DMS53 (cell line): Measurements from ENCODE around the gene CCER1.

ENCODE experiments used
- DNase-seq: peaks from one replicate; lab custom pipeline; 2025; lab: John Stamatoyannopoulos, UW

Gene CCER1

GRCh38 chr12:90920222-90920621 is 34.8 kb downstream of the CCER1 start:
- no peak for DNase-seq

- no peak for DNase-seq
Observed at GRCh38 chr12:90917431-90917830, 37.5 kb downstream of the CCER1 start.

GRCh38 chr12:90916516-90916915 is 38.5 kb downstream of the CCER1 start:
- DNase-seq = no peak

GRCh38 chr12:90915353-90915752 is 39.6 kb downstream of the CCER1 start:
- no peak for DNase-seq

GRCh38 chr12:90910958-90911357 is 44.0 kb downstream of the CCER1 start:
- DNase-seq = no peak

GRCh38 chr12:90909069-90909770 is 45.8 kb downstream of the CCER1 start:
- DNase-seq = peak; percentile 84

GRCh38 chr12:90908465-90908864 is 46.5 kb downstream of the CCER1 start:
- no peak for DNase-seq

GRCh38 chr12:90905691-90906370 is 49.1 kb downstream of the CCER1 start:
- DNase-seq = no peak

- DNase-seq = no peak
Observed at GRCh38 chr12:90902596-90902995, 52.4 kb downstream of the CCER1 start.
